Heart right ventricle (tissue), 16 donors: ENCODE results near the gene WBP1. TPM values are rescaled to one million over a fixed set of nuclear protein-coding genes. Genes with fewer than 3 reads are reported as not detected.

Source experiments
- ATAC-seq, 8 donors: fragments of 200-7000 bp; cut with Tn5 transposase; one replicate each; pipeline ENCODE4 v1.9.1; 2020; ENCODE audit warnings: mild to moderate bottlenecking in 8 of 8, moderate library complexity in 8 of 8, moderate number of reproducible peaks in 1 of 8
- DNase-seq, 2 donors: peaks; one replicate each; pipeline ENCODE4 v3.0.0-alpha.2; 2020
- H3K27ac ChIP-seq, 10 donors: fragments of 200-600 bp; sonication (generic) in 2 of 10; one replicate each; pipeline versions ENCODE4 v1.5.0 to v1.8.0; 2020 to 2022; ENCODE audit warnings: mild to moderate bottlenecking in 3 of 10
- H3K27me3 ChIP-seq, 7 donors: fragments of 200-600 bp; one replicate each; pipeline ENCODE4 v1.8.0; 2021 to 2022; ENCODE audit warnings: mild to moderate bottlenecking in 2 of 7
- H3K36me3 ChIP-seq, 9 donors: fragments of 200-600 bp; sonication (generic) in 1 of 9; one replicate each; pipeline versions ENCODE4 v1.5.0 to v1.8.0; 2020 to 2022; ENCODE audit warnings: mild to moderate bottlenecking in 2 of 9
- H3K4me1 ChIP-seq, 9 donors: fragments of 200-600 bp; sonication (generic) in 1 of 9; one replicate each; pipeline versions ENCODE4 v1.5.0 to v1.8.0; 2020 to 2022; ENCODE audit warnings: mild to moderate bottlenecking in 4 of 9
- H3K4me3 ChIP-seq, 10 donors: fragments of 200-600 bp; sonication (generic) in 2 of 10; one replicate each; pipeline versions ENCODE4 v1.5.0 to v1.8.0; 2020 to 2022; ENCODE audit warnings: mild to moderate bottlenecking in 7 of 10, moderate library complexity in 2 of 10
- H3K9me3 ChIP-seq, 11 donors: fragments of 200-600 bp in 10 of 11; sonication (generic) in 2 of 11; one replicate each; pipeline versions ENCODE4 v1.5.0 to v1.8.0; 2013 to 2022; ENCODE audit warnings: mild to moderate bottlenecking in 2 of 11, control low read depth in 1 of 11, moderate library complexity in 1 of 11
- WGBS, 2 donors: extraction: QIAGEN DNeasy Blood & Tissue Kit; methylation state at CpG; one replicate each; pipeline ENCODE4 v1.1.7; 2013; ENCODE audit warnings: inconsistent platforms in 1 of 2; 5-methylcytosine and 5-hydroxymethylcytosine counted together
- intact Hi-C, 10 donors: fragments of 100-400 bp; cut with DNase I; formaldehyde crosslinking; loops; one replicate each; pipeline versions ENCODE4 v1.11.1 to v1.14.2; 2022
- long read RNA-seq, 3 donors: library from polyadenylated mRNA; unstranded; transcript quantifications; one replicate each; pipeline ENCODE4 v2.0.0, GENCODE V29; 2020 to 2021
- polyA plus RNA-seq, 2 donors: library from polyadenylated mRNA; stranded (reverse); fragments of 200-250 nt; gene quantifications; one replicate each; pipeline ENCODE4 v1.2.3, GENCODE V29; 2013
- total RNA-seq, 10 donors: library from RNA; stranded (reverse); fragmentation: NEBNext Ultra II Directional in 3 of 10; extraction: Animal tissue kit (Norgen Biotek cat#: 25700) in 3 of 10; gene quantifications; one replicate each; pipeline versions ENCODE4 v1.2.1 to v1.2.4, GENCODE V29; 2021 to 2023
- TF ChIP-seq, protein P1 (sequence below), 9 donors: fragments of 200-600 bp; sonication (generic) in 2 of 9; IDR thresholded peaks; one replicate each; pipeline versions ENCODE4 v1.5.0 to v1.8.0; 2021 to 2022; ENCODE audit warnings: antibody characterized with exemption in 9 of 9, mild to moderate bottlenecking in 5 of 9, moderate library complexity in 1 of 9
- donor health status: Arrhythmogenic right ventricular cardiomyopathy.
- donor health status: ischemic (EF 13 %, LVEDD 7.1; RV severe dilation, severe dysfunction).
- donor health status: healthy with polysubstance abuse.
- donor health status: DM: no; HTN: yes; CAD: no.
- donor health status: DM: no; HTN: no; CAD: no.
- donor health status: ischemic (EF 25% LVEDD 6.9; RV normal size, moderate dysfunction).
- donor health status: ischemic (EF 25% LVEDD 5.7; RV mildly dilated, moderate dysfunction).
- donor health status: healthy.
- donor health status: DM: yes; HTN: yes; CAD: no.
- donor health status: Ischemic cardiomyopathy.
- donor health status: ischemic (EF 35%, LVEDD 5.7; RV mildly dilated, moderate dysfunction).
- donor health status: nonischemic (EF 11% LVEDD 7.7; RV severe dilation, severe dysfunction).
- donor health status: DM: yes; HTN: yes; CAD: no.
- donor health status: PGD.
- donor health status: ischemic (EF 29% LVEDD 5.4; RV normal size, mild dysfunction).
- donor health status: nonischemic (EF 23%, LVEDD 6.1; RV moderate dilation, normal function).

WBP1 gene
- 10 to 100 TPM; 34.8 to 54.1 (median 45.8) TPM for total RNA-seq
- polyA plus RNA-seq: 10 to 100 TPM; 39.4 to 59.8 TPM
- long read RNA-seq, donor 1, transcript WBP1-201 (4 exons, 1,294 nt): major isoform, 6 of 13 reads
- long read RNA-seq, donor 1, partial matches to known transcripts: 0 of 13 reads
- long read RNA-seq, donor 1, other reads (novel, unspliced or antisense): 6 of 13 reads
- long read RNA-seq, donor 2, transcript WBP1-201 (4 exons, 1,294 nt): major isoform, 8 of 22 reads
- long read RNA-seq, donor 2, partial matches to known transcripts: 0 of 22 reads
- long read RNA-seq, donor 2, other reads (novel, unspliced or antisense): 12 of 22 reads
- long read RNA-seq, donor 3, partial matches to known transcripts: 1 of 12 reads
- long read RNA-seq, donor 3, other reads (novel, unspliced or antisense): 6 of 12 reads

DNA sequence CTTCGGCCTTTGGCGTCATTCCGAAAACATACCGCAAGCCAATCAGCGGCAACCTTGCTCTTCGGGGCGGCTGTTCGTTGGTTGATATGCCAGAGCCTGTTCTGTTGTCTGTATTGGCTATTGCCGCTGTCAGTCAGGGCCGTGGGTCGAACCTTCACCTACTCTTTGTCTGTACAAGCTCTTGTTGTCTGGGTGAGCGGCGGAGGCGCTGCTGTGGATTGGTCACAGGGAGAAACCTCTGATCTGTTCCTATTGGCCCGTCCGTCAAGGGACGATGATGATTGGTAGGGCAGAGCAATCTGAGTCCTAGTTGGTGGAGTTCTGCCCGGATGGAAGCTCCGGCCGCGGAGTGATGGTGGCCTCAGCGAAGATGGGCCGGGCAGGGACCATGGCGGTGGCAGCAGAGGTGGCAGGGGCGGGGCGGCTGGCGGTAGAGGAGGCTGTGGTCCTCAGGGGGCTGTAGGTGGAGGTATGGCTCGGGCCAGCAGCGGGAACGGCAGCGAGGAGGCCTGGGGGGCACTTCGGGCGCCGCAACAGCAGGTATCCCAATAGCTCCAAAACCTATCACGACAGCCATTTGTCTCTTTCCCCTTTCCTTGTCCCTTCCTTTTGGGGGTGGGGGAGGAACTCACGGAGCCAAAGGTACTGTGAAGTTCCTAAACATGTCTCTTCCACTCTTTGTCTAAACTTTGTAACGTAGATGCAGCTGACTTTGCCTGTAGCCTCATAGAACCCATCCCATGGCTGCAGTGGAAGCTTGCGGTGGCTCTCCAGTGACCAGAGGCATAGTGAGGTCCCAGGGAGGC lies at the start of gene WBP1:
TSS of gene WBP1 (plus strand) at position 307 of the 806 bp plus-strand sequence. CDS start at position 472, 165 bp downstream.
- Histone ChIP-seq H3K9me3 (no peaks in the 10 kb centered on the region), H3K27me3 (no peaks in the 10 kb centered on the region), H3K4me1 (peaks cover 14 to 42% (median 36%) of the 10 kb centered on the region in 9 donors), H3K36me3 (peaks cover 0 to 35% (median 6%) of the 10 kb centered on the region in 9 donors), H3K27ac (peak within 1 kb of the TSS; percentile 88 to 98 (median 96)), H3K4me3 (peak within 1 kb of the TSS; percentile 57 to 90 (median 80))
- intact Hi-C loops: loop anchor here in 2 of 10 donors (1.0 kb wide), 2 partner anchors 14 to 49 kb away; partner anchors contain the start of genes MRPL53 (in 1 of the 2) and PCGF1 (in 1 of the 2)
- DNase-seq (peak; percentile 98 to 100), ATAC-seq (peak; percentile 92 to 95 (median 94))
- WGBS, 2 donors: 1 to 2% methylated on average over 33 to 37 of the region's 38 CpGs
- TF ChIP-seq, protein P1, sequence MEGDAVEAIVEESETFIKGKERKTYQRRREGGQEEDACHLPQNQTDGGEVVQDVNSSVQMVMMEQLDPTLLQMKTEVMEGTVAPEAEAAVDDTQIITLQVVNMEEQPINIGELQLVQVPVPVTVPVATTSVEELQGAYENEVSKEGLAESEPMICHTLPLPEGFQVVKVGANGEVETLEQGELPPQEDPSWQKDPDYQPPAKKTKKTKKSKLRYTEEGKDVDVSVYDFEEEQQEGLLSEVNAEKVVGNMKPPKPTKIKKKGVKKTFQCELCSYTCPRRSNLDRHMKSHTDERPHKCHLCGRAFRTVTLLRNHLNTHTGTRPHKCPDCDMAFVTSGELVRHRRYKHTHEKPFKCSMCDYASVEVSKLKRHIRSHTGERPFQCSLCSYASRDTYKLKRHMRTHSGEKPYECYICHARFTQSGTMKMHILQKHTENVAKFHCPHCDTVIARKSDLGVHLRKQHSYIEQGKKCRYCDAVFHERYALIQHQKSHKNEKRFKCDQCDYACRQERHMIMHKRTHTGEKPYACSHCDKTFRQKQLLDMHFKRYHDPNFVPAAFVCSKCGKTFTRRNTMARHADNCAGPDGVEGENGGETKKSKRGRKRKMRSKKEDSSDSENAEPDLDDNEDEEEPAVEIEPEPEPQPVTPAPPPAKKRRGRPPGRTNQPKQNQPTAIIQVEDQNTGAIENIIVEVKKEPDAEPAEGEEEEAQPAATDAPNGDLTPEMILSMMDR (IDR thresholded peaks at IDR 0.05): no peak

DNA sequence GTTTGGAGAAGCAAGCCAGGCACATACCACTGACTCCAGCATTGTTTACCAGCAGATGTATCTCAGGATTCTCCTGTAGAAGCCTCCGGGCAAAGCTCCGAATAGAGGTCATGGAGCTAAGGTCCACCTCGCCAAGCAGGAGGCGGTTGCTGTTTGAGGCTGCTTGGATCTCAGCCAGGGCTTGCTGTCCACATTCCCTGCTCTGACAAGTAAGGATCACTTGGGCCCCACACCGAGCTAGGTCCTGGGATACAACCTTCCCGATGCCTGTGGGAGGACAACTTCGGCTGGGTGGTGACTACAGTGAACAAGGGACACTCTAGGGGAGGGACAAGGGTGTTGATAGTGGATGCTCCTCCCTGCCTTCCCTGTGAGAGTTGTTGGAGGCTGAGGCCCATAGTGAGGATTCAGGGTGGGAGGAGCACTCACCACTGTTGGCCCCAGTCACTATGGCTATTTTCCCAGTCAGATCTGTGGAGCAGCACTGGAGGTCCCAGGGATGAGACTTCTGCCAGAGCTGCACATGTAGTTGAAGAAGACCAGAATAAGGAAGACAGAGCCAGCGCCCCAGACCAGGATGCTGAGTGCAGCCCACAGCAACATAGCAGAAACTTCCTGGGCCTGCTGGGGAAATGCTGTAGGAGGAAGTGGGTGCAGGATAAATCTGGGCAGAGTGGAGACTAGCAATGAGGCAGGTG lies 45.1 kb upstream of the WBP1 start:
- no peak overlapping the region for H3K4me3 ChIP-seq
- peaks cover 4 to 40% (median 24%) of the 10 kb centered on the region in 9 donors for H3K4me1 ChIP-seq
- peaks cover 0 to 28% (median 0%) of the 10 kb centered on the region in 7 donors for H3K27me3 ChIP-seq
- DNase-seq (no peak), ATAC-seq (no peak)
- no peaks in the 10 kb centered on the region for H3K36me3 ChIP-seq
- H3K27ac ChIP-seq: no peak overlapping the region
- TF ChIP-seq, protein P1 (IDR thresholded peaks at IDR 0.05): no peak
- no peaks in the 10 kb centered on the region for H3K9me3 ChIP-seq
- intact Hi-C loops: no loop called here
- 67 to 69% methylated on average over 8 of the region's 8 CpGs for WGBS, 2 donors

DNA sequence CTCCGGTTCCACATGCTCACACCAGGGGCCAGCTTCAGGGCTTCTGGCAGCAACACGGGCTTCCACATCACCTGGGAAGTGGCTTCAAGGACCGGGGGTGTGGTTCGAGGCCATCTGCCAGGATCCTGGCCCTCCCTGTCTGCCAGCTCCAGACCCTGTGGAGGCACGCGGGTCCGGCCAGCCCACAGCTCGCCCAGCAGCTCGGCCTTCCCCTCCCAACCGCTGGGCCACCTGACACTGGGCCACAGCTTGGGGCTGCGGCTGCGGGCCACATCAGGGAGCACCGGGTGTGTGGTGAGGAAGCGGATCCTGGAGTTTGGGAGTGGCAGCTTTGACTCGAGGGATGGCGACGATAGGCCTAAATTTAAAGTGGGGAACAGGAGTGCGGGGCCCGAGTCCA lies 43.8 kb upstream of the WBP1 start:
- 44 to 47% methylated on average over 19 of the region's 19 CpGs for WGBS, 2 donors
- Histone ChIP-seq H3K9me3 (no peaks in the 10 kb centered on the region), H3K27me3 (peaks cover 0 to 28% (median 0%) of the 10 kb centered on the region in 7 donors), H3K4me1 (peaks cover 8 to 49% (median 37%) of the 10 kb centered on the region in 9 donors), H3K4me3 (peak overlapping the region; percentile 39 to 72 (median 65)), H3K36me3 (no peaks in the 10 kb centered on the region), H3K27ac (peak overlapping the region in 9 of 10 donors; percentile 24 to 74 (median 65))
- intact Hi-C loops: no loop called here
- peak in 1 of 2 donors; percentile 33 for DNase-seq
- TF ChIP-seq, protein P1 (IDR thresholded peaks at IDR 0.05): no peak
- peak in 7 of 8 donors; percentile 7 to 45 (median 21) for ATAC-seq
